ENCODE results near the gene ITGA5.
"Not testable (repeated sequence)": the region's sequence is repeated elsewhere in the genome, so short reads cannot be mapped to it uniquely, and the experiment has no call there.

Gene ITGA5

GRCh38 chr12:54359762-54360351 lies 59.2 kb downstream of the ITGA5 start:
- no CpG with 5 or more reads among the region's 9 CpGs for WGBS (ENCODE audit: insufficient coverage, insufficient read length)
- Histone ChIP-seq H3K27ac (ENCODE audit: low read length) (no peak overlapping the region), H3K9me3 (ENCODE audit: control insufficient read depth, insufficient read depth, low read length) (no peaks in the 10 kb centered on the region), H3K27me3 (ENCODE audit: control insufficient read depth, insufficient read depth, low read length) (no peaks in the 10 kb centered on the region), H3K4me1 (ENCODE audit: control insufficient read depth, insufficient read depth, low read length) (peaks cover 9% of the 10 kb centered on the region), H3K36me3 (ENCODE audit: control insufficient read depth, insufficient read depth, low read length) (no peaks in the 10 kb centered on the region), H3K4me3 (ENCODE audit: low read length) (peak overlapping the region; percentile 36; the same call in 1 of the 2 replicates)
- DNase-seq (ENCODE audit: low read depth, low spot score): no peak

- H3K27me3 ChIP-seq (ENCODE audit: control insufficient read depth, insufficient read depth, low read length): no peaks in the 10 kb centered on the region
- WGBS (ENCODE audit: insufficient coverage, insufficient read length): no CpG with 5 or more reads among the region's 40 CpGs
- peak; percentile 99 for DNase-seq (ENCODE audit: low read depth, low spot score)
- no peak overlapping the region for H3K27ac ChIP-seq (ENCODE audit: low read length)
- peak overlapping the region; percentile 48; the same call in 1 of the 2 replicates for H3K4me3 ChIP-seq (ENCODE audit: low read length)
- peaks cover 9% of the 10 kb centered on the region for H3K4me1 ChIP-seq (ENCODE audit: control insufficient read depth, insufficient read depth, low read length)
- H3K9me3 ChIP-seq (ENCODE audit: control insufficient read depth, insufficient read depth, low read length): no peaks in the 10 kb centered on the region
- no peaks in the 10 kb centered on the region for H3K36me3 ChIP-seq (ENCODE audit: control insufficient read depth, insufficient read depth, low read length)
Measured at GRCh38 chr12:54358945-54359761, 59.9 kb downstream of the ITGA5 start.

- no peak for DNase-seq (ENCODE audit: low read depth, low spot score)
- Histone ChIP-seq H3K27ac (ENCODE audit: low read length) (no peak overlapping the region), H3K4me1 (ENCODE audit: control insufficient read depth, insufficient read depth, low read length) (peaks cover 12% of the 10 kb centered on the region), H3K27me3 (ENCODE audit: control insufficient read depth, insufficient read depth, low read length) (no peaks in the 10 kb centered on the region), H3K36me3 (ENCODE audit: control insufficient read depth, insufficient read depth, low read length) (no peaks in the 10 kb centered on the region), H3K9me3 (ENCODE audit: control insufficient read depth, insufficient read depth, low read length) (no peaks in the 10 kb centered on the region), H3K4me3 (ENCODE audit: low read length) (peak overlapping the region; percentile 48; the same call in 1 of the 2 replicates)
- WGBS (ENCODE audit: insufficient coverage, insufficient read length): 100% methylated on average over 1 of the region's 15 CpGs
Measured at GRCh38 chr12:54358191-54358944, 60.7 kb downstream of the ITGA5 start.

GRCh38 chr12:54357506-54358190 lies 61.4 kb downstream of the ITGA5 start:
- Histone ChIP-seq H3K27me3 (ENCODE audit: control insufficient read depth, insufficient read depth, low read length) (no peaks in the 10 kb centered on the region), H3K4me1 (ENCODE audit: control insufficient read depth, insufficient read depth, low read length) (peaks cover 14% of the 10 kb centered on the region), H3K9me3 (ENCODE audit: control insufficient read depth, insufficient read depth, low read length) (no peaks in the 10 kb centered on the region), H3K27ac (ENCODE audit: low read length) (no peak overlapping the region), H3K4me3 (ENCODE audit: low read length) (no peak overlapping the region), H3K36me3 (ENCODE audit: control insufficient read depth, insufficient read depth, low read length) (no peaks in the 10 kb centered on the region)
- WGBS (ENCODE audit: insufficient coverage, insufficient read length): no CpG with 5 or more reads among the region's 2 CpGs
- no peak for DNase-seq (ENCODE audit: low read depth, low spot score)

GRCh38 chr12:54356951-54357356 lies 62.1 kb downstream of the ITGA5 start:
- H3K36me3 ChIP-seq (ENCODE audit: control insufficient read depth, insufficient read depth, low read length): no peaks in the 10 kb centered on the region
- no peak overlapping the region for H3K27ac ChIP-seq (ENCODE audit: low read length)
- DNase-seq (ENCODE audit: low read depth, low spot score): no peak
- WGBS (ENCODE audit: insufficient coverage, insufficient read length): no CpG with 5 or more reads among the region's 4 CpGs
- H3K27me3 ChIP-seq (ENCODE audit: control insufficient read depth, insufficient read depth, low read length): no peaks in the 10 kb centered on the region
- H3K4me1 ChIP-seq (ENCODE audit: control insufficient read depth, insufficient read depth, low read length): peaks cover 17% of the 10 kb centered on the region
- H3K4me3 ChIP-seq (ENCODE audit: low read length): no peak overlapping the region
- no peaks in the 10 kb centered on the region for H3K9me3 ChIP-seq (ENCODE audit: control insufficient read depth, insufficient read depth, low read length)

GRCh38 chr12:54356228-54356627 lies 62.8 kb downstream of the ITGA5 start:
- no peak for DNase-seq (ENCODE audit: low read depth, low spot score)
- H3K4me1 ChIP-seq (ENCODE audit: control insufficient read depth, insufficient read depth, low read length): peaks cover 17% of the 10 kb centered on the region
- no CpG with 5 or more reads among the region's 3 CpGs for WGBS (ENCODE audit: insufficient coverage, insufficient read length)
- H3K9me3 ChIP-seq (ENCODE audit: control insufficient read depth, insufficient read depth, low read length): no peaks in the 10 kb centered on the region
- H3K4me3 ChIP-seq (ENCODE audit: low read length): no peak overlapping the region
- H3K27ac ChIP-seq (ENCODE audit: low read length): no peak overlapping the region
- H3K36me3 ChIP-seq (ENCODE audit: control insufficient read depth, insufficient read depth, low read length): no peaks in the 10 kb centered on the region
- no peaks in the 10 kb centered on the region for H3K27me3 ChIP-seq (ENCODE audit: control insufficient read depth, insufficient read depth, low read length)

- Histone ChIP-seq H3K27ac (ENCODE audit: low read length) (no peak overlapping the region), H3K36me3 (ENCODE audit: control insufficient read depth, insufficient read depth, low read length) (no peaks in the 10 kb centered on the region), H3K27me3 (ENCODE audit: control insufficient read depth, insufficient read depth, low read length) (no peaks in the 10 kb centered on the region), H3K9me3 (ENCODE audit: control insufficient read depth, insufficient read depth, low read length) (no peaks in the 10 kb centered on the region), H3K4me3 (ENCODE audit: low read length) (no peak overlapping the region), H3K4me1 (ENCODE audit: control insufficient read depth, insufficient read depth, low read length) (peaks cover 17% of the 10 kb centered on the region)
- no CpG with 5 or more reads among the region's 6 CpGs for WGBS (ENCODE audit: insufficient coverage, insufficient read length)
- no peak for DNase-seq (ENCODE audit: low read depth, low spot score)
Measured at GRCh38 chr12:54355104-54355815, 63.8 kb downstream of the ITGA5 start.

- WGBS (ENCODE audit: insufficient coverage, insufficient read length): no CpG with 5 or more reads among the region's 7 CpGs
- not testable (repeated sequence) for H3K4me3 ChIP-seq (ENCODE audit: low read length); H3K27ac ChIP-seq (ENCODE audit: low read length); H3K36me3 ChIP-seq (ENCODE audit: control insufficient read depth, insufficient read depth, low read length); H3K27me3 ChIP-seq (ENCODE audit: control insufficient read depth, insufficient read depth, low read length); H3K9me3 ChIP-seq (ENCODE audit: control insufficient read depth, insufficient read depth, low read length); DNase-seq (ENCODE audit: low read depth, low spot score)
- H3K4me1 ChIP-seq (ENCODE audit: control insufficient read depth, insufficient read depth, low read length): peaks cover 17% of the 10 kb centered on the region
Measured at GRCh38 chr12:54354271-54354670, 64.8 kb downstream of the ITGA5 start.

GRCh38 chr12:54352891-54353874 lies 65.9 kb downstream of the ITGA5 start:
- WGBS (ENCODE audit: insufficient coverage, insufficient read length): no CpG with 5 or more reads among the region's 1 CpG
- Histone ChIP-seq H3K27ac (ENCODE audit: low read length) (no peak overlapping the region), H3K27me3 (ENCODE audit: control insufficient read depth, insufficient read depth, low read length) (no peaks in the 10 kb centered on the region), H3K36me3 (ENCODE audit: control insufficient read depth, insufficient read depth, low read length) (no peaks in the 10 kb centered on the region), H3K4me1 (ENCODE audit: control insufficient read depth, insufficient read depth, low read length) (peaks cover 17% of the 10 kb centered on the region), H3K4me3 (ENCODE audit: low read length) (no peak overlapping the region), H3K9me3 (ENCODE audit: control insufficient read depth, insufficient read depth, low read length) (no peaks in the 10 kb centered on the region)
- no peak for DNase-seq (ENCODE audit: low read depth, low spot score)
